GM18519 (cell line): ENCODE results near the gene PLPPR5.

Experiments used
- ATAC-seq: cut with Tn5 transposase; IDR thresholded peaks from one replicate; pipeline ENCODE4 v1.9.1; 2021; ENCODE audit warnings: mild to moderate bottlenecking, moderate library complexity; ENCODE audit not compliant: unreplicated experiment, low FRiP score

The PLPPR5 gene

GRCh38 chr1:98860329-98860728 is 144.3 kb downstream of the PLPPR5 start:
- no peak for ATAC-seq

- ATAC-seq: no peak
Measured at GRCh38 chr1:98854137-98854536, 150.5 kb downstream of the PLPPR5 start.

GRCh38 chr1:98849969-98850636 is 154.6 kb downstream of the PLPPR5 start:
- no peak for ATAC-seq

DNA sequence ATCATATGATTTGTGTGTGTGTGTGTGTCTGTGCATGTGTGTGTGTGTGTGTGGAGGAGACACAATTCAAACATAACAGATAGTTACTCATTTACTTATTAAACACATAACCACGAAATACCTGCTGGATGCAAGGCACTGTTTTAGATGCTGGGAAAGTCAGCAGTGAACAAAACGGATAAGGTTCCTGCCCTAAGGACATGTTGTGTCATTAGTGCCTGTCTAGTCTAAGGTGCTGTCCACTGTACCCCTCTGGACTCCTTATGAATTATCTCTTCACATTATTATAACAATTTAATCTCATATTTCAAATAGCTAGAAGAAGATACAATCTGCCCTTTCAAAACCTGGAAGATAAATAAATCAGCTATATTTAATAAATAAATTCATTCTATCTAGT is 162.4 kb downstream of the PLPPR5 start:
- no peak for ATAC-seq
